ENCODE measurements around the gene FARP2.

DNA sequence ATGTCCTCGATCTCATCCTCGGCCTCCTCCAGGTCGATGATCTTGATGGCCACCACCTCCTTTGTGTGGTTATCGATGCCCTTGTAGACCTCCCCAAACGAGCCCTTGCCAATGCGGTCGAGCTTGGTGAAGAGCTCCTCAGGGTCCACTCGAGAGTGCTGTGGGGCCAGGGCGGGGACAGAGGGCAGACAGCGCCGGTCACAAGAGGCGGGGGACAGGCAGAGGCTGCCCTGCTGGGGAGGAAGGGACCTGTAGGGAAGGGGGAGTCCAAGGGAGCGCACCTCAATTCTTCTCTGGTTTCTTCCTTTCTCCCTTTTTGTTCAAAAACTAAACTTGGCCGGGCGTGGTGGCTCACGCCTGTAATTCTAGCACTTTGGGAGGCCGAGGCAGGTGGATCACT, 145.5 kb downstream of the FARP2 start:
- TF ChIP-seq, protein P1, sequence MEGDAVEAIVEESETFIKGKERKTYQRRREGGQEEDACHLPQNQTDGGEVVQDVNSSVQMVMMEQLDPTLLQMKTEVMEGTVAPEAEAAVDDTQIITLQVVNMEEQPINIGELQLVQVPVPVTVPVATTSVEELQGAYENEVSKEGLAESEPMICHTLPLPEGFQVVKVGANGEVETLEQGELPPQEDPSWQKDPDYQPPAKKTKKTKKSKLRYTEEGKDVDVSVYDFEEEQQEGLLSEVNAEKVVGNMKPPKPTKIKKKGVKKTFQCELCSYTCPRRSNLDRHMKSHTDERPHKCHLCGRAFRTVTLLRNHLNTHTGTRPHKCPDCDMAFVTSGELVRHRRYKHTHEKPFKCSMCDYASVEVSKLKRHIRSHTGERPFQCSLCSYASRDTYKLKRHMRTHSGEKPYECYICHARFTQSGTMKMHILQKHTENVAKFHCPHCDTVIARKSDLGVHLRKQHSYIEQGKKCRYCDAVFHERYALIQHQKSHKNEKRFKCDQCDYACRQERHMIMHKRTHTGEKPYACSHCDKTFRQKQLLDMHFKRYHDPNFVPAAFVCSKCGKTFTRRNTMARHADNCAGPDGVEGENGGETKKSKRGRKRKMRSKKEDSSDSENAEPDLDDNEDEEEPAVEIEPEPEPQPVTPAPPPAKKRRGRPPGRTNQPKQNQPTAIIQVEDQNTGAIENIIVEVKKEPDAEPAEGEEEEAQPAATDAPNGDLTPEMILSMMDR (IDR thresholded peaks at IDR 0.05): no peak
- no peak for TF ChIP-seq ZFX (IDR thresholded peaks at IDR 0.05; ENCODE audit: borderline replicate concordance)
